Fibroblast of lung (primary cell): ENCODE measurements around the gene SURF2. TPM values are rescaled to one million over a fixed set of nuclear protein-coding genes. Genes with fewer than 3 reads are reported as not detected.

ENCODE experiments used
- DNase-seq, 2 donors: peaks; one replicate each; pipeline versions ENCODE4 v3.0.0 to v3.0.0-alpha.2; 2010; ENCODE audit warnings: low read depth in 2 of 2
- H2AFZ ChIP-seq: 2 replicates; pipeline ENCODE4 v1.5.1; 2012; ENCODE audit warnings: low read length, control low read depth, inconsistent platforms
- H3K27ac ChIP-seq: 2 replicates; pipeline ENCODE4 v1.5.1; 2011; ENCODE audit warnings: low read length, control low read depth; ENCODE audit not compliant: insufficient read depth
- H3K27me3 ChIP-seq: 2 replicates; pipeline ENCODE4 v1.5.1; 2011; ENCODE audit warnings: mild to moderate bottlenecking, low read length; ENCODE audit not compliant: control insufficient read depth, insufficient read depth
- H3K36me3 ChIP-seq: 2 replicates; pipeline ENCODE4 v1.5.1; 2011; ENCODE audit warnings: low read length; ENCODE audit not compliant: control insufficient read depth, insufficient read depth
- H3K4me1 ChIP-seq: 2 replicates; pipeline ENCODE4 v1.5.1; 2011; ENCODE audit warnings: low read length; ENCODE audit not compliant: control insufficient read depth, insufficient read depth; ENCODE audit errors: extremely low read depth
- H3K4me2 ChIP-seq: 2 replicates; pipeline ENCODE4 v1.5.1; 2011; ENCODE audit warnings: low read length, control low read depth; ENCODE audit not compliant: insufficient read depth; ENCODE audit errors: extremely low read depth
- H3K4me3 ChIP-seq, 4 experiments: fragments of 200-600 bp in 1 of 4; sonication (generic) in 1 of 4; replicated peaks in 1 of 4; 2 replicates each; pipeline ENCODE4 v1.5.1; 2011 to 2016; ENCODE audit warnings: low read length in 4 of 4, low read depth in 3 of 4, mild to moderate bottlenecking in 3 of 4, control low read depth in 2 of 4, inconsistent platforms in 1 of 4, mixed read lengths in 1 of 4; ENCODE audit not compliant: insufficient read depth in 1 of 4; ENCODE audit errors: control extremely low read depth in 1 of 4
- H3K79me2 ChIP-seq: 2 replicates; pipeline ENCODE4 v1.5.1; 2012; ENCODE audit warnings: mild to moderate bottlenecking, low read length, inconsistent platforms; ENCODE audit not compliant: control insufficient read depth, insufficient read depth
- H3K9ac ChIP-seq: 2 replicates; pipeline ENCODE4 v1.5.1; 2011; ENCODE audit warnings: mild to moderate bottlenecking, low read length, control low read depth; ENCODE audit not compliant: insufficient read depth
- H3K9me3 ChIP-seq: 2 replicates; pipeline ENCODE4 v1.5.1; 2012; ENCODE audit warnings: low read depth, low read length; ENCODE audit not compliant: control insufficient read depth, insufficient read depth
- H4K20me1 ChIP-seq: 2 replicates; pipeline ENCODE4 v1.5.1; 2011; ENCODE audit warnings: low read length; ENCODE audit not compliant: control insufficient read depth, insufficient read depth; ENCODE audit errors: extremely low read depth
- EZH2 ChIP-seq: IDR thresholded peaks from 2 replicates; pipeline ENCODE4 v1.5.1; 2012; ENCODE audit warnings: low read length, control low read depth, mild to moderate bottlenecking; ENCODE audit errors: missing control alignments
- polyA plus RNA-seq, 2 donors: library from polyadenylated mRNA; depleted of rRNA in 1 of 2; stranded (reverse) in 1 of 2; unstranded in 1 of 2; fragments of >200 nt; gene quantifications; 2 replicates each; pipeline ENCODE4 v1.2.1, GENCODE V29; 2011 to 2012; ENCODE audit warnings: missing spikeins in 1 of 2
- total RNA-seq: library from RNA; depleted of rRNA; stranded (reverse); fragments of >200 nt; gene quantifications from 2 replicates; pipeline ENCODE4 v1.2.1, GENCODE V29; 2014
- TF ChIP-seq, protein P1 (sequence below), 2 donors: IDR thresholded peaks in 1 of 2; conservative IDR thresholded peaks in 1 of 2; 1 replicate in 1 of 2; 2 replicates in 1 of 2; pipeline ENCODE4 v1.5.1; 2011 to 2012; ENCODE audit warnings: low read length in 2 of 2, control low read depth in 1 of 2, inconsistent platforms in 1 of 2, low read depth in 1 of 2, mild to moderate bottlenecking in 1 of 2

The SURF2 gene
- total and polyA plus RNA-seq, 2 donors (not counting 1 experiment from before 2014, with no cell fraction given): 11.2 to 13.9 TPM

DNA sequence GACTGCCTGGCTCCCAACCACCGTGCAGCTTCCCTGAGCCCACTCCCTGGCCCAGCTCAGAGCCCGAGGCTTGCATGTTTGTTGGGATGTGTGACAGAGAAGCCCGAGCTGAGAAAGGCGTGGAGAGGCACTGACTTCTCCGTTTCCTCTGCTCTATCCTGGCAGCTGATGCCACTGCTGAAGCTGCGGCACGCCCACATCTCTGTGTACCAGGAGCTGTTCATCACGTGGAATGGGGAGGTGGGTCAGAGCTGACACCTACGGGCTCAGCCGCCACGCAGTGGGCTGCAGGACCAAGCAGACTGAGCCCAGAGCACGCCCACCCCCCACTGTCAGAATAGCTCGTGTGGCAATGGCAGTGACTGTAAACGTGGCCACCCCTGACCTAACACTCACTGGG, 29.1 kb downstream of the SURF2 start:
- no peak overlapping the region for H3K27ac ChIP-seq
- TF ChIP-seq EZH2: no peak
- TF ChIP-seq, protein P1, sequence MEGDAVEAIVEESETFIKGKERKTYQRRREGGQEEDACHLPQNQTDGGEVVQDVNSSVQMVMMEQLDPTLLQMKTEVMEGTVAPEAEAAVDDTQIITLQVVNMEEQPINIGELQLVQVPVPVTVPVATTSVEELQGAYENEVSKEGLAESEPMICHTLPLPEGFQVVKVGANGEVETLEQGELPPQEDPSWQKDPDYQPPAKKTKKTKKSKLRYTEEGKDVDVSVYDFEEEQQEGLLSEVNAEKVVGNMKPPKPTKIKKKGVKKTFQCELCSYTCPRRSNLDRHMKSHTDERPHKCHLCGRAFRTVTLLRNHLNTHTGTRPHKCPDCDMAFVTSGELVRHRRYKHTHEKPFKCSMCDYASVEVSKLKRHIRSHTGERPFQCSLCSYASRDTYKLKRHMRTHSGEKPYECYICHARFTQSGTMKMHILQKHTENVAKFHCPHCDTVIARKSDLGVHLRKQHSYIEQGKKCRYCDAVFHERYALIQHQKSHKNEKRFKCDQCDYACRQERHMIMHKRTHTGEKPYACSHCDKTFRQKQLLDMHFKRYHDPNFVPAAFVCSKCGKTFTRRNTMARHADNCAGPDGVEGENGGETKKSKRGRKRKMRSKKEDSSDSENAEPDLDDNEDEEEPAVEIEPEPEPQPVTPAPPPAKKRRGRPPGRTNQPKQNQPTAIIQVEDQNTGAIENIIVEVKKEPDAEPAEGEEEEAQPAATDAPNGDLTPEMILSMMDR (conservative IDR thresholded peaks at IDR 0.05 in 1 of 2, IDR thresholded peaks at IDR 0.05 in 1 of 2; ENCODE audit: low read depth in 1 of 2, low read length in 2 of 2): no peak
- no peaks in the 10 kb centered on the region for H3K36me3 ChIP-seq
- no peaks in the 10 kb centered on the region for H3K4me1 ChIP-seq
- H3K79me2 ChIP-seq: no peaks in the 10 kb centered on the region
- no peaks in the 10 kb centered on the region for H4K20me1 ChIP-seq
- no peaks in the 10 kb centered on the region for H3K9me3 ChIP-seq
- H3K4me2 ChIP-seq: no peak overlapping the region
- no peak overlapping the region for H3K4me3 ChIP-seq
- H3K9ac ChIP-seq: no peak overlapping the region
- DNase-seq: no peak
- H2AFZ ChIP-seq: no peak overlapping the region
- H3K27me3 ChIP-seq: peaks cover 4% of the 10 kb centered on the region

DNA sequence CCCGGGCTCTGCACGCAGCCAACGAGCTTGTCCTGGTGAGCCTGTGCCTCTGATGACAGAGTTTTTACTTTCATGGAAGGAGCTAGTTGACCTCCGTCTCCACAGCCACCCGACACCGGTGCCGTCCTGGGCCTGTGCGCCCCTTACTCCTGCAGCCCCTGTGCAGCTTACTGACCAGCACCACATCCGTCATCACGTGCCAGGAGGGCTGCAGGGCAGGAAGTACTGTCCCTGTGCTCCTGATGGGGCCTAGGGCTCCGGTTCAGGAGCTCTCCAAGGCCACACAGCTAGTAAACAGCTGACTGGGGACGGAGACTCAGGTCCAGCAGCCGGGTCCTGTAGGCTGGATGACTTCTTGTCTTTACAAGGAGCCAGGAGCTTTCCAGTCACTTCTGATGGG, 30.0 kb downstream of the SURF2 start:
- no peaks in the 10 kb centered on the region for H3K4me1 ChIP-seq
- no peak for DNase-seq
- no peak overlapping the region for H3K27ac ChIP-seq
- no peak overlapping the region for H3K9ac ChIP-seq
- no peak overlapping the region for H2AFZ ChIP-seq
- no peaks in the 10 kb centered on the region for H4K20me1 ChIP-seq
- no peaks in the 10 kb centered on the region for H3K79me2 ChIP-seq
- no peaks in the 10 kb centered on the region for H3K9me3 ChIP-seq
- H3K36me3 ChIP-seq: no peaks in the 10 kb centered on the region
- H3K4me2 ChIP-seq: no peak overlapping the region
- peaks cover 4% of the 10 kb centered on the region for H3K27me3 ChIP-seq
- TF ChIP-seq, protein P1 (conservative IDR thresholded peaks at IDR 0.05 in 1 of 2, IDR thresholded peaks at IDR 0.05 in 1 of 2; ENCODE audit: low read depth in 1 of 2, low read length in 2 of 2): no peak
- TF ChIP-seq EZH2: no peak
- H3K4me3 ChIP-seq: no peak overlapping the region

DNA sequence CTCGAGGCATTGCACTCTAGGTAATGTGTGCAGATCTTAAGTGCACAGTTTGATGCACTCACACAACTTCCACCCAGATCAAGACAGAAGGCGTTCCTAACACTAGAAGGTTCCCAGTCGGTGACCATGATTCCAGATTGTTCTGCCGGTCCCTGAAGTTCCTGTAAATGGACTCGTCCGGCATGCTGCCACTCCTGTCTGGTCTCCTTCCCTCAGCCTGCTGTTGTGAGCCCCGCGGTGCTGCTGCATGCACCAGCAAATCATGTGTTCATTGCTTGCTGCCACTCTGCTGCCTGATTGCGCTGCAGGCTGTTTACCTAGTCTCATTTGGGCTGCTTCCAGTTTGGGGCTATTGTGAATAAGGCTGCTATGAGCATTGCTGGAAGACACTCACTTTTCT, 31.3 kb downstream of the SURF2 start:
- no peak overlapping the region for H3K9ac ChIP-seq
- no peak overlapping the region for H3K27ac ChIP-seq
- no peak for DNase-seq
- H3K4me2 ChIP-seq: no peak overlapping the region
- H2AFZ ChIP-seq: no peak overlapping the region
- H3K4me3 ChIP-seq: no peak overlapping the region
- H3K79me2 ChIP-seq: no peaks in the 10 kb centered on the region
- H3K36me3 ChIP-seq: no peaks in the 10 kb centered on the region
- TF ChIP-seq, protein P1 (conservative IDR thresholded peaks at IDR 0.05 in 1 of 2, IDR thresholded peaks at IDR 0.05 in 1 of 2; ENCODE audit: low read depth in 1 of 2, low read length in 2 of 2): no peak
- no peak for TF ChIP-seq EZH2
- no peaks in the 10 kb centered on the region for H4K20me1 ChIP-seq
- no peaks in the 10 kb centered on the region for H3K4me1 ChIP-seq
- no peaks in the 10 kb centered on the region for H3K9me3 ChIP-seq
- peaks cover 4% of the 10 kb centered on the region for H3K27me3 ChIP-seq
